SU-DHL-6 (cell line): ENCODE measurements around the gene LRRTM3.

ENCODE experiments used
- EZH2phosphoT487 ChIP-seq: fragments of 200-600 bp; sonication (generic), shearing (Covaris generic); conservative IDR thresholded peaks from 2 replicates; pipeline ENCODE4 v1.6.1; 2018; ENCODE audit warnings: mild to moderate bottlenecking, antibody characterized with exemption, low read length, moderate library complexity, mixed read lengths
- TF ChIP-seq, protein P1 (sequence below): fragments of 200-600 bp; sonication (generic); IDR thresholded peaks from one replicate; pipeline ENCODE4 v1.5.1; 2017; ENCODE audit warnings: antibody characterized with exemption, mild to moderate bottlenecking, low read length, moderate library complexity; ENCODE audit not compliant: insufficient read depth, poor library complexity, severe bottlenecking

- TF ChIP-seq, protein P1, sequence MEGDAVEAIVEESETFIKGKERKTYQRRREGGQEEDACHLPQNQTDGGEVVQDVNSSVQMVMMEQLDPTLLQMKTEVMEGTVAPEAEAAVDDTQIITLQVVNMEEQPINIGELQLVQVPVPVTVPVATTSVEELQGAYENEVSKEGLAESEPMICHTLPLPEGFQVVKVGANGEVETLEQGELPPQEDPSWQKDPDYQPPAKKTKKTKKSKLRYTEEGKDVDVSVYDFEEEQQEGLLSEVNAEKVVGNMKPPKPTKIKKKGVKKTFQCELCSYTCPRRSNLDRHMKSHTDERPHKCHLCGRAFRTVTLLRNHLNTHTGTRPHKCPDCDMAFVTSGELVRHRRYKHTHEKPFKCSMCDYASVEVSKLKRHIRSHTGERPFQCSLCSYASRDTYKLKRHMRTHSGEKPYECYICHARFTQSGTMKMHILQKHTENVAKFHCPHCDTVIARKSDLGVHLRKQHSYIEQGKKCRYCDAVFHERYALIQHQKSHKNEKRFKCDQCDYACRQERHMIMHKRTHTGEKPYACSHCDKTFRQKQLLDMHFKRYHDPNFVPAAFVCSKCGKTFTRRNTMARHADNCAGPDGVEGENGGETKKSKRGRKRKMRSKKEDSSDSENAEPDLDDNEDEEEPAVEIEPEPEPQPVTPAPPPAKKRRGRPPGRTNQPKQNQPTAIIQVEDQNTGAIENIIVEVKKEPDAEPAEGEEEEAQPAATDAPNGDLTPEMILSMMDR, result no peak
- TF ChIP-seq EZH2phosphoT487, result no peak
Measured at GRCh38 chr10:66981361-66982052, 55.7 kb downstream of the LRRTM3 start.
